ENCODE data around the gene RGL3.
"Not testable (repeated sequence)": the region's sequence is repeated elsewhere in the genome, so short reads cannot be mapped to it uniquely, and the experiment has no call there.

Gene RGL3

GRCh38 chr19:11448410-11448809 lies 29.3 kb upstream of the RGL3 start:
- DNase-seq = no peak

- no peak for DNase-seq
These were observed 28.5 kb upstream of the RGL3 start for GRCh38 chr19:11447347-11448262.

- peak; percentile 76 for DNase-seq
These were observed 27.7 kb upstream of the RGL3 start for GRCh38 chr19:11446652-11447301.

- no peak for DNase-seq
These were observed 27.1 kb upstream of the RGL3 start for GRCh38 chr19:11446271-11446651.

- no peak for DNase-seq
These were observed 26.0 kb upstream of the RGL3 start for GRCh38 chr19:11445141-11445540.

GRCh38 chr19:11444059-11444458 lies 24.9 kb upstream of the RGL3 start:
- DNase-seq = no peak

- DNase-seq = no peak
These were observed 18.8 kb upstream of the RGL3 start for GRCh38 chr19:11437955-11438354.

GRCh38 chr19:11435833-11436313 lies 16.8 kb upstream of the RGL3 start:
- DNase-seq = no peak

GRCh38 chr19:11435057-11435832 lies 16.1 kb upstream of the RGL3 start, which contains the start of the genes ODAD3 and PRKCSH:
ODAD3 (minus strand) TSS chr19:11435121; CDS start chr19:11435016, 105 bp downstream.
PRKCSH (plus strand) TSS chr19:11435635; CDS start chr19:11436118, 483 bp downstream.
- DNase-seq = peak; percentile 98

GRCh38 chr19:11434703-11435056 lies 15.6 kb upstream of the RGL3 start:
- DNase-seq = no peak

- DNase-seq = not testable (repeated sequence)
These were observed 14.4 kb upstream of the RGL3 start for GRCh38 chr19:11433526-11433925.

GRCh38 chr19:11426656-11427055 lies 7.5 kb upstream of the RGL3 start:
- no peak for DNase-seq

- no peak for DNase-seq
These were observed 6.8 kb upstream of the RGL3 start for GRCh38 chr19:11425719-11426457.

GRCh38 chr19:11423791-11424181 lies 4.7 kb upstream of the RGL3 start:
- DNase-seq = no peak

- DNase-seq = no peak
These were observed 4.2 kb upstream of the RGL3 start for GRCh38 chr19:11423164-11423790.

- DNase-seq = peak; percentile 84
These were observed 3.3 kb upstream of the RGL3 start for GRCh38 chr19:11422163-11423065.

- peak; percentile 80 for DNase-seq
These were observed 2.4 kb upstream of the RGL3 start for GRCh38 chr19:11421371-11422098.

GRCh38 chr19:11420429-11421370 lies 1.6 kb upstream of the RGL3 start:
- no peak for DNase-seq

GRCh38 chr19:11418094-11418548 lies 993 bp downstream of the RGL3 start:
- no peak for DNase-seq

Measured in activated CD8-positive, alpha-beta memory T cell treated with anti-CD3 and anti-CD28 coated beads for 24 hours (primary cell).